Measurements from ENCODE around the gene LBHD2.

Gene LBHD2

DNA sequence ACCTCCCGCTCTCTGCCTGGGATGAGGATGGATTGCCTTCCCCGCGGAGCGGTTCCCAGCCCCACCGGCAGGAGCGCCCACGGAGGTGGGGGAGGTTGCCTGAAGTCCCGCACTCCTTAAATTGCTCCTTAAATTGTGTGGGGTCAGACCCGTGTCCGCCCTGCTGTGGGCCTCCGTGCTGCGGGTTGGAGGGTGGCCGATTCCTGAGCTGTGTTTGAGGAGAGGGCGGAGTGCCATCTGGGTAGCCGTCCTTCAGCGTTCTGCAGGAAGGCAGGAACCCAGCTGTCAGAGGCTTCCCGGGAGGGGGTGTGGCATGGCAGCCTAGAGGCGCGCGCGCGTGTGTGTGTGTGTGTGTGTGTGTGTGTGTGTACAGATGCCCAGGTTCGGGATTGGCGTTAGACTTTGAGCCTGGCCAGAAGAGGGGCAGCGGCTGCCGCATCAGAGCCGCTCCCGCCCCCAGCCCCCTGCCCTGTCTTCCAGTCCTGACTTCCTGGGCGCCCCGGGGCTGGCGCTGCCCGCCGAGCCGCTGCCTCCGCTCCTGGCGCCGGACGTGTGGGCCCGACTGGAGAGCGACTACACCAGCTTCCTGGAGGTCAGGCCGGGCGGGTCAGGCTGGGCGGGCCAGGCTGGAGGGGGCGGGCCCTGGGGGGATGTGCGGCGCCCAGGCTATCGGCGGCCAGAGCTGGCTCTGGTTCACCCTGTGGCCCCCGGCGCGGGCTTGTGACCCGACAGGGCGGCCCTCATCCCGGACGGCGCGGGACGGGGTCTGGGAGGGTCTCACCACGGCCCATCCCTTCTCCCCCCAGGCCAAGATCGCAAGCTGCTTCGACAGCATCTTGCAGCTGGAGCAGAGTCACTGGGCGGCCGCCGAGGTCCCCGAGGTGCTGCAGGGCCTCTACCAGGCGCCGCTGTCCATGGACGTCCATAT is 19.7 kb downstream of the LBHD2 start:
- H3K4me3 ChIP-seq (ENCODE audit: low read length): no peak overlapping the region
- peak overlapping the region; percentile 15 for H3K56ac ChIP-seq (ENCODE audit: low read length)
- H3K27ac ChIP-seq (ENCODE audit: low read depth, low read length): no peak overlapping the region
- no peak overlapping the region for H2BK120ac ChIP-seq (ENCODE audit: low read depth, low read length)
- no peak overlapping the region for H3K18ac ChIP-seq (ENCODE audit: low read length)
- peaks cover 5% of the 10 kb centered on the region for H3K4me1 ChIP-seq (ENCODE audit: control insufficient read depth, low read depth, low read length)
- no peaks in the 10 kb centered on the region for H3K36me3 ChIP-seq (ENCODE audit: control insufficient read depth, insufficient read depth, low read length)
- H2AK5ac ChIP-seq (ENCODE audit: low read length): no peak overlapping the region
- H3K79me2 ChIP-seq (ENCODE audit: control insufficient read depth, insufficient read depth, low read length): no peaks in the 10 kb centered on the region
- no peak overlapping the region for H4K8ac ChIP-seq (ENCODE audit: low read depth, low read length)
- no peak overlapping the region for H3K23ac ChIP-seq (ENCODE audit: low read length)
- DNase-seq: no peak
- peaks cover 8% of the 10 kb centered on the region for H3K27me3 ChIP-seq (ENCODE audit: insufficient read depth, low read length, poor library complexity)
- H3K4ac ChIP-seq (ENCODE audit: low read depth, low read length): no peak overlapping the region
- no peak overlapping the region for H2BK5ac ChIP-seq (ENCODE audit: low read length)
- no peak overlapping the region for H2BK15ac ChIP-seq (replicated peaks; ENCODE audit: low read depth)
- WGBS (ENCODE audit: extremely low coverage, insufficient coverage, low lambda C conversion rate): no CpG with 5 or more reads among the region's 68 CpGs
- no peak overlapping the region for H3K4me2 ChIP-seq (ENCODE audit: low read length)
- H4K5ac ChIP-seq (ENCODE audit: low read length): no peak overlapping the region
- no peak overlapping the region for H3K9ac ChIP-seq (ENCODE audit: low read length)
- no peaks in the 10 kb centered on the region for H3K79me1 ChIP-seq (ENCODE audit: low read length)

DNA sequence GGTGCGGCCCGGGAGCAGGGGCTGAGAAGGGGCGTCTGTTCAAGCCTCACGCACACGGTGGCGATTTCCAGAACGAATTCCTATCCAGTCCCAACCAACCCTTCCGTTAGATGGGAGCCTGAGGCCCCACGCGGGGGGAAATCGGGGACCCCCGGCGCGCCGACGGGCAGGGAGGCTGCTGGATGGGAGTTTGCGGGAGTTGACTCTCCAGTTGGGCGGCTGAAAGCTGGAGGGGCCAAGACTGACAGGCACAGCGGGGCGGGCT is 20.3 kb downstream of the LBHD2 start:
- H4K8ac ChIP-seq (ENCODE audit: low read depth, low read length): no peak overlapping the region
- H3K36me3 ChIP-seq (ENCODE audit: control insufficient read depth, insufficient read depth, low read length): no peaks in the 10 kb centered on the region
- no peak overlapping the region for H2BK120ac ChIP-seq (ENCODE audit: low read depth, low read length)
- WGBS (ENCODE audit: extremely low coverage, insufficient coverage, low lambda C conversion rate): no CpG with 5 or more reads among the region's 20 CpGs
- peaks cover 8% of the 10 kb centered on the region for H3K27me3 ChIP-seq (ENCODE audit: insufficient read depth, low read length, poor library complexity)
- no peak overlapping the region for H3K9ac ChIP-seq (ENCODE audit: low read length)
- DNase-seq: no peak
- no peak overlapping the region for H3K4me3 ChIP-seq (ENCODE audit: low read length)
- H3K27ac ChIP-seq (ENCODE audit: low read depth, low read length): no peak overlapping the region
- no peak overlapping the region for H3K56ac ChIP-seq (ENCODE audit: low read length)
- H3K4me1 ChIP-seq (ENCODE audit: control insufficient read depth, low read depth, low read length): peaks cover 3% of the 10 kb centered on the region
- no peak overlapping the region for H3K23ac ChIP-seq (ENCODE audit: low read length)
- H2BK15ac ChIP-seq (replicated peaks; ENCODE audit: low read depth): no peak overlapping the region
- H3K4me2 ChIP-seq (ENCODE audit: low read length): no peak overlapping the region
- H3K79me1 ChIP-seq (ENCODE audit: low read length): no peaks in the 10 kb centered on the region
- no peak overlapping the region for H3K4ac ChIP-seq (ENCODE audit: low read depth, low read length)
- no peak overlapping the region for H4K5ac ChIP-seq (ENCODE audit: low read length)
- H2AK5ac ChIP-seq (ENCODE audit: low read length): no peak overlapping the region
- H2BK5ac ChIP-seq (ENCODE audit: low read length): no peak overlapping the region
- H3K18ac ChIP-seq (ENCODE audit: low read length): no peak overlapping the region
- no peaks in the 10 kb centered on the region for H3K79me2 ChIP-seq (ENCODE audit: control insufficient read depth, insufficient read depth, low read length)

DNA sequence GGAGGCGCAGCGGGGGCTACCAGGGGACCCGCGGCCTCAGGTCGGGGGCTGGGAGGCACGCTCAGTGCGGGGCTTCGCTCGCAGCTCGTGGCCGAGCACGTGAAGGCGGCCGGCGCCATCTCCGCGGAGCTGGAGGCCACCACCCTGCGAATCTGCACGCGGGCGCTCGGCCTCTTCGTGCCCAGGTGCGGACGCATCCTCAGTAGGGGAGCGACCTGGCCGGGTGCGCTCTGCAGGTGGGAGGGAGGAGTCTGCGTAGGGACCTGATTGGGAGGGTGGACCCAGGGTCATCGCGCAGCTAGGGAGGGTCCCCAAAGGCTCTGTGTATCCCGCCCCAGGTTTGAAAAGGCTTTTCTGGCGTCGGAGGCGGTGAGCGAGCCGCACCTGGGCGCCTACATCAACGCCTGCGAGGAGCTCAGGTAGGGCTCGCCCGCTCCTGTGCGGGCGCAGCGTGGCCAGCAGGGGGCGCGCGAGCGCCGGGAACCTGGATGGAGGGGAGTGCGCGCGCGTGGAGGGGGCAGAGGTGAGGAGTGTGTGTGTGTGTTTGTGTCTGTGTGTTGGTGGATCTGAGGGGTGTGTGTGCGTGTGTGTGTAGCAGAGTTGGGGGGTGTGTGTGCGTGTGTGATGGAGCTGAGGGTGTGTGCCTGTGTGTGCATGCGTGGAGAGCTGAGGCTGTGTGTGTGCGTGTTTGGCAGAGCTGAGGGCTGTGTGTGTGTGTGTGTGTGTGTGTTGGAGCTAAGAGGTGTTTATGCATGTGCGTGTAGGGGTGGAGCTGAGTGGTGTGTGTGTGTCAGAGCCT is 20.8 kb downstream of the LBHD2 start:
- Histone ChIP-seq H2BK5ac (ENCODE audit: low read length) (no peak overlapping the region), H3K79me1 (ENCODE audit: low read length) (no peaks in the 10 kb centered on the region), H3K36me3 (ENCODE audit: control insufficient read depth, insufficient read depth, low read length) (no peaks in the 10 kb centered on the region), H3K27ac (ENCODE audit: low read depth, low read length) (no peak overlapping the region), H4K5ac (ENCODE audit: low read length) (no peak overlapping the region), H3K4me3 (ENCODE audit: low read length) (no peak overlapping the region), H4K8ac (ENCODE audit: low read depth, low read length) (no peak overlapping the region), H2AK5ac (ENCODE audit: low read length) (no peak overlapping the region), H3K4me2 (ENCODE audit: low read length) (peak overlapping the region; percentile 4), H3K56ac (ENCODE audit: low read length) (peak overlapping the region; percentile 35), H3K79me2 (ENCODE audit: control insufficient read depth, insufficient read depth, low read length) (no peaks in the 10 kb centered on the region), H3K23ac (ENCODE audit: low read length) (no peak overlapping the region), H2BK120ac (ENCODE audit: low read depth, low read length) (no peak overlapping the region), H2BK15ac (replicated peaks; ENCODE audit: low read depth) (no peak overlapping the region), H3K9ac (ENCODE audit: low read length) (no peak overlapping the region), H3K18ac (ENCODE audit: low read length) (no peak overlapping the region), H3K4me1 (ENCODE audit: control insufficient read depth, low read depth, low read length) (peaks cover 3% of the 10 kb centered on the region), H3K27me3 (ENCODE audit: insufficient read depth, low read length, poor library complexity) (peaks cover 8% of the 10 kb centered on the region), H3K4ac (ENCODE audit: low read depth, low read length) (no peak overlapping the region)
- no CpG with 5 or more reads among the region's 59 CpGs for WGBS (ENCODE audit: extremely low coverage, insufficient coverage, low lambda C conversion rate)
- peak; percentile 67 for DNase-seq

DNA sequence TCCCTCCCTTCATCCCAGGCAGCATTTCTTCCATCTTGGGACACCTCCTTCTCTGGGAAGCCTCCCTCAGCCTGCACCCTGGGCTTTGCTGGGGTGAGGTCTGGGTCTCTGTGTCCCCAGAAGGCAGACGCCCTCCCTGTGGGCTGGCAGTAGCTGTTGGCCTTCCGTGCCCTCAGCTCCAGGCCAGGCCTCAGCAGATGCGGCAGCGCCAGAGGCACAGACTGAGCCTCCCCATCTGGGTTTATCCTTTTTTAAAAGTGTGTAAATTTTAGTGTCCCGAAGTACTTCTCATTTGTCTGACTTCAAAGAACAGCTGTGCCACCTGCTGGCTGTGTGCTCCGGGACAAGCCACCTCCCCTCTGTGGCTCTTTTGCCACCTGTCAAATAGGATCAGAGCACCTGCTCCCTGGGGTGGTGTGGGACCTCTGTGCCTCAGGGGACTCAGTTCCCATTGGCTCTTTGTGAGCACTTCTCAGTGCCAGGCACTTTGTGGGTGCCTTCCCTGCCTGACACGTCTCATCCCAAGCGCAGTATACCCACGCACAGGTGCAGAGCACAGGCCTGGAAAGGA is 21.7 kb downstream of the LBHD2 start:
- no peak overlapping the region for H2BK5ac ChIP-seq (ENCODE audit: low read length)

GRCh38 chr14:103107455-103107854 is 23.4 kb downstream of the LBHD2 start:
- H3K4me3 ChIP-seq (ENCODE audit: low read length): no peak overlapping the region
- no peak for DNase-seq
- peaks cover 3% of the 10 kb centered on the region for H3K4me1 ChIP-seq (ENCODE audit: control insufficient read depth, low read depth, low read length)
- no peak overlapping the region for H3K4me2 ChIP-seq (ENCODE audit: low read length)
- H3K4ac ChIP-seq (ENCODE audit: low read depth, low read length): no peak overlapping the region
- no peak overlapping the region for H3K18ac ChIP-seq (ENCODE audit: low read length)
- no peak overlapping the region for H3K27ac ChIP-seq (ENCODE audit: low read depth, low read length)
- H2BK15ac ChIP-seq (replicated peaks; ENCODE audit: low read depth): no peak overlapping the region
- H3K9ac ChIP-seq (ENCODE audit: low read length): no peak overlapping the region
- H4K8ac ChIP-seq (ENCODE audit: low read depth, low read length): no peak overlapping the region
- H3K79me2 ChIP-seq (ENCODE audit: control insufficient read depth, insufficient read depth, low read length): no peaks in the 10 kb centered on the region
- no CpG with 5 or more reads among the region's 23 CpGs for WGBS (ENCODE audit: extremely low coverage, insufficient coverage, low lambda C conversion rate)
- peaks cover 8% of the 10 kb centered on the region for H3K27me3 ChIP-seq (ENCODE audit: insufficient read depth, low read length, poor library complexity)
- no peaks in the 10 kb centered on the region for H3K79me1 ChIP-seq (ENCODE audit: low read length)
- H4K5ac ChIP-seq (ENCODE audit: low read length): no peak overlapping the region
- no peak overlapping the region for H3K23ac ChIP-seq (ENCODE audit: low read length)
- H2BK120ac ChIP-seq (ENCODE audit: low read depth, low read length): no peak overlapping the region
- no peak overlapping the region for H2BK5ac ChIP-seq (ENCODE audit: low read length)
- no peak overlapping the region for H3K56ac ChIP-seq (ENCODE audit: low read length)
- H3K36me3 ChIP-seq (ENCODE audit: control insufficient read depth, insufficient read depth, low read length): no peaks in the 10 kb centered on the region
- no peak overlapping the region for H2AK5ac ChIP-seq (ENCODE audit: low read length)

More for the DNA sequence above, 21.7 kb downstream of the LBHD2 start:
- no peak overlapping the region for H3K4me2 ChIP-seq (ENCODE audit: low read length)
- H3K23ac ChIP-seq (ENCODE audit: low read length): no peak overlapping the region
- H3K79me2 ChIP-seq (ENCODE audit: control insufficient read depth, insufficient read depth, low read length): no peaks in the 10 kb centered on the region
- no peak overlapping the region for H4K5ac ChIP-seq (ENCODE audit: low read length)
- DNase-seq: no peak
- H3K18ac ChIP-seq (ENCODE audit: low read length): no peak overlapping the region
- H3K4ac ChIP-seq (ENCODE audit: low read depth, low read length): no peak overlapping the region
- H3K27ac ChIP-seq (ENCODE audit: low read depth, low read length): no peak overlapping the region
- H3K4me3 ChIP-seq (ENCODE audit: low read length): no peak overlapping the region
- H3K36me3 ChIP-seq (ENCODE audit: control insufficient read depth, insufficient read depth, low read length): no peaks in the 10 kb centered on the region
- H2BK120ac ChIP-seq (ENCODE audit: low read depth, low read length): no peak overlapping the region
- no peak overlapping the region for H3K56ac ChIP-seq (ENCODE audit: low read length)
- no peak overlapping the region for H2AK5ac ChIP-seq (ENCODE audit: low read length)
- H3K4me1 ChIP-seq (ENCODE audit: control insufficient read depth, low read depth, low read length): peaks cover 3% of the 10 kb centered on the region
- WGBS (ENCODE audit: extremely low coverage, insufficient coverage, low lambda C conversion rate): no CpG with 5 or more reads among the region's 9 CpGs
- H3K27me3 ChIP-seq (ENCODE audit: insufficient read depth, low read length, poor library complexity): peaks cover 8% of the 10 kb centered on the region
- H4K8ac ChIP-seq (ENCODE audit: low read depth, low read length): no peak overlapping the region
- H3K9ac ChIP-seq (ENCODE audit: low read length): no peak overlapping the region
- H3K79me1 ChIP-seq (ENCODE audit: low read length): no peaks in the 10 kb centered on the region
- H2BK15ac ChIP-seq (replicated peaks; ENCODE audit: low read depth): no peak overlapping the region

Data from mesendoderm (in vitro differentiated cells).